Hepatocyte (in vitro differentiated cells): ENCODE results near the gene FAM135A. TPM values are rescaled to one million over a fixed set of nuclear protein-coding genes. Genes with fewer than 3 reads are reported as not detected.
"Not testable (repeated sequence)": the region's sequence is repeated elsewhere in the genome, so short reads cannot be mapped to it uniquely, and the experiment has no call there.

Source experiments
- DNase-seq: peaks from one replicate; pipeline ENCODE4 v3.0.0-alpha.2; 2016; ENCODE audit warnings: low spot score
- H2AFZ ChIP-seq: fragments of 200-600 bp; sonication (generic); 2 replicates; pipeline ENCODE4 v1.6.0; 2016; ENCODE audit warnings: antibody characterized with exemption, mild to moderate bottlenecking
- H3K27ac ChIP-seq: fragments of 200-600 bp; sonication (generic); 2 replicates; pipeline ENCODE4 v1.5.1; 2016; ENCODE audit warnings: mild to moderate bottlenecking
- H3K27me3 ChIP-seq: fragments of 200-600 bp; sonication (generic); 2 replicates; pipeline ENCODE4 v1.6.1; 2016
- H3K36me3 ChIP-seq: fragments of 200-600 bp; sonication (generic); replicated peaks from 2 replicates; pipeline ENCODE4 v1.5.1; 2016; ENCODE audit warnings: low read depth; ENCODE audit not compliant: insufficient read depth
- H3K4me1 ChIP-seq: fragments of 200-600 bp; sonication (generic); 2 replicates; pipeline ENCODE4 v1.5.1; 2016; ENCODE audit warnings: mild to moderate bottlenecking, moderate library complexity; ENCODE audit not compliant: insufficient read depth
- H3K4me2 ChIP-seq: fragments of 200-600 bp; sonication (generic); 2 replicates; pipeline ENCODE4 v1.6.0; 2016
- H3K4me3 ChIP-seq: fragments of 200-600 bp; sonication (generic); 2 replicates; pipeline ENCODE4 v1.5.1; 2016; ENCODE audit warnings: mild to moderate bottlenecking
- H3K79me2 ChIP-seq: fragments of 200-600 bp; sonication (generic); 2 replicates; pipeline ENCODE4 v1.6.0; 2017; ENCODE audit warnings: mild to moderate bottlenecking
- H3K9me2 ChIP-seq: fragments of 200-600 bp; sonication (generic); replicated peaks from 2 replicates; pipeline ENCODE4 v1.6.0; 2017; ENCODE audit warnings: mild to moderate bottlenecking; ENCODE audit not compliant: insufficient read depth
- H3K9me3 ChIP-seq: fragments of 200-600 bp; sonication (generic); 2 replicates; pipeline ENCODE4 v1.5.1; 2016; ENCODE audit warnings: low read depth, mild to moderate bottlenecking
- H4K20me1 ChIP-seq: fragments of 200-600 bp; sonication (generic); 2 replicates; pipeline ENCODE4 v1.6.0; 2016; ENCODE audit warnings: mild to moderate bottlenecking; ENCODE audit not compliant: insufficient read depth, poor library complexity, severe bottlenecking
- EZH2 ChIP-seq: fragments of 200-600 bp; sonication (generic); IDR thresholded peaks from 2 replicates; pipeline ENCODE4 v1.6.1; 2016; ENCODE audit warnings: antibody characterized with exemption, mild to moderate bottlenecking, borderline replicate concordance
- EZH2phosphoT487 ChIP-seq: fragments of 200-600 bp; sonication (generic); IDR thresholded peaks from one replicate; pipeline ENCODE4 v1.6.1; 2018; ENCODE audit warnings: antibody characterized with exemption, mild to moderate bottlenecking, low read depth, moderate library complexity; ENCODE audit not compliant: unreplicated experiment, severe bottlenecking
- WGBS: methylation state at CpG from one replicate; pipeline ENCODE4 v1.1.6; 2016; ENCODE audit warnings: low lambda C conversion rate; ENCODE audit errors: missing lambda C conversion rate; 5-methylcytosine and 5-hydroxymethylcytosine counted together
- polyA plus RNA-seq: library from polyadenylated mRNA; unstranded; fragments of >200 nt; fragmentation: Nextera tagmentation; extraction: Ambion mirVana; gene quantifications from 2 replicates; pipeline ENCODE4 v1.2.1, GENCODE V29; 2016
- total RNA-seq: library from RNA; depleted of rRNA; stranded (reverse); fragments of >200 nt; gene quantifications from 2 replicates; pipeline ENCODE4 v1.2.3, GENCODE V29; 2014
- TF ChIP-seq, protein P1 (sequence below): fragments of 200-600 bp; sonication (generic); IDR thresholded peaks from 2 replicates; pipeline ENCODE4 v1.5.1; 2016; ENCODE audit warnings: antibody characterized with exemption, mild to moderate bottlenecking; ENCODE audit not compliant: poor library complexity

The FAM135A gene
- total and polyA plus RNA-seq, 2 experiments from 2014 or later: 19.0 to 78.4 TPM

- no peak for DNase-seq
- Histone ChIP-seq H3K36me3 (no peaks in the 10 kb centered on the region), H3K4me1 (no peaks in the 10 kb centered on the region), H3K9me2 (no peaks in the 10 kb centered on the region), H4K20me1 (no peaks in the 10 kb centered on the region), H3K27me3 (no peaks in the 10 kb centered on the region), H2AFZ (no peak overlapping the region), H3K79me2 (peaks cover 13% of the 10 kb centered on the region), H3K4me3 (no peak overlapping the region), H3K9me3 (no peaks in the 10 kb centered on the region), H3K4me2 (no peak overlapping the region), H3K27ac (no peak overlapping the region)
- TF ChIP-seq EZH2phosphoT487: no peak
- 97% methylated on average over 2 of the region's 2 CpGs for WGBS
These were observed 45.9 kb downstream of the FAM135A start for GRCh38 chr6:70459235-70459634.

DNA sequence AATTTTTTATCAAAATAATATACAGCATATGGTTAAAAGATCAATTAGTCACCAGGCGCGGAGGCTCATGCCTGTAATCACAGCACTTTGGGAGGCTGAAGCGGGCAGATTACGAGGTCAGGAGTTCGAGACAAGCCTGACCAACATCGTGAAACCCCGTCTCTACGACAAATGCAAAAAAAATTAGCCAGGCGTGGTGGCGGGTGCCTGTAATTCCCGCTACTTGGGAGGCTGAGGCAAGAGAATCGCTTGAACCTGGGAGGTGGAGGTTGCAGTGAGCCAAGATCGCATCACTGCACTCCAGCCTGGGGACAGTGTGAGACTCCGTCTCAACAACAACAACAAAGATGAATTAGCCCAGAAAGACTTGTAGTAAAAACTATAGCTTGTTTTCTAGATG lies 46.4 kb downstream of the FAM135A start:
- H3K4me1 ChIP-seq, H4K20me1 ChIP-seq: not testable (repeated sequence)
- WGBS: 97% methylated on average over 14 of the region's 14 CpGs

GRCh38 chr6:70470016-70470415 lies 56.7 kb downstream of the FAM135A start:
- H4K20me1 ChIP-seq: no peaks in the 10 kb centered on the region
- H3K9me2 ChIP-seq: no peaks in the 10 kb centered on the region
- no peak for TF ChIP-seq EZH2
- TF ChIP-seq, protein P1, sequence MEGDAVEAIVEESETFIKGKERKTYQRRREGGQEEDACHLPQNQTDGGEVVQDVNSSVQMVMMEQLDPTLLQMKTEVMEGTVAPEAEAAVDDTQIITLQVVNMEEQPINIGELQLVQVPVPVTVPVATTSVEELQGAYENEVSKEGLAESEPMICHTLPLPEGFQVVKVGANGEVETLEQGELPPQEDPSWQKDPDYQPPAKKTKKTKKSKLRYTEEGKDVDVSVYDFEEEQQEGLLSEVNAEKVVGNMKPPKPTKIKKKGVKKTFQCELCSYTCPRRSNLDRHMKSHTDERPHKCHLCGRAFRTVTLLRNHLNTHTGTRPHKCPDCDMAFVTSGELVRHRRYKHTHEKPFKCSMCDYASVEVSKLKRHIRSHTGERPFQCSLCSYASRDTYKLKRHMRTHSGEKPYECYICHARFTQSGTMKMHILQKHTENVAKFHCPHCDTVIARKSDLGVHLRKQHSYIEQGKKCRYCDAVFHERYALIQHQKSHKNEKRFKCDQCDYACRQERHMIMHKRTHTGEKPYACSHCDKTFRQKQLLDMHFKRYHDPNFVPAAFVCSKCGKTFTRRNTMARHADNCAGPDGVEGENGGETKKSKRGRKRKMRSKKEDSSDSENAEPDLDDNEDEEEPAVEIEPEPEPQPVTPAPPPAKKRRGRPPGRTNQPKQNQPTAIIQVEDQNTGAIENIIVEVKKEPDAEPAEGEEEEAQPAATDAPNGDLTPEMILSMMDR: no peak
- no peaks in the 10 kb centered on the region for H3K36me3 ChIP-seq
- no peaks in the 10 kb centered on the region for H3K4me1 ChIP-seq
- no peak overlapping the region for H3K4me3 ChIP-seq
- no peak overlapping the region for H3K4me2 ChIP-seq
- H2AFZ ChIP-seq: no peak overlapping the region
- H3K9me3 ChIP-seq: no peaks in the 10 kb centered on the region
- no peak for DNase-seq
- H3K27me3 ChIP-seq: no peaks in the 10 kb centered on the region
- no peaks in the 10 kb centered on the region for H3K79me2 ChIP-seq
- H3K27ac ChIP-seq: no peak overlapping the region

More for the DNA sequence above, 46.4 kb downstream of the FAM135A start:
- H2AFZ ChIP-seq, H3K27ac ChIP-seq, H3K9me3 ChIP-seq, H3K4me2 ChIP-seq, H3K36me3 ChIP-seq, H3K4me3 ChIP-seq, DNase-seq, H3K9me2 ChIP-seq, H3K27me3 ChIP-seq: not testable (repeated sequence)
- H3K79me2 ChIP-seq: peaks cover 13% of the 10 kb centered on the region

DNA sequence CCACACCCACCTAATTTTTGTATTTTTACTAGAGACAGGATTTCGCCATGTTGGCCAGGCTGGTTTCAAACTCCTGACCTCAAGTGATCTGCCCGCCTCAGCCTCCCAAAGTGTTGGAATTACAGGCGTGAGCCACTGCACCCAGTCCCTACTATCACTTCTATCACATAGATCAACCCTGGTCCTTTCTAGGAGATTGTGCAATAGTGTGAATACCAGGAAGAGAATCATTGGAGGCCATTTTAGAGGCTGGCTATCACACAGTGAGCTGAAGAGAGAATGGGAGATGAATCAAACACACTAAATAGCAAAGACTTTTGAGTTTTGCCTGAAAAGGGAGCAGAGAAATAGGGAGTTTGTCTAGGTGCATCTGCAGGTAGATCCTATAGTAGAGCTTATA lies 57.2 kb downstream of the FAM135A start:
- not testable (repeated sequence) for H4K20me1 ChIP-seq, H3K9me2 ChIP-seq, H3K4me3 ChIP-seq, H3K4me1 ChIP-seq, H3K4me2 ChIP-seq, H3K36me3 ChIP-seq, H3K27me3 ChIP-seq, H3K79me2 ChIP-seq, H3K9me3 ChIP-seq, DNase-seq, H3K27ac ChIP-seq, H2AFZ ChIP-seq
- WGBS: 100% methylated on average over 3 of the region's 3 CpGs

DNA sequence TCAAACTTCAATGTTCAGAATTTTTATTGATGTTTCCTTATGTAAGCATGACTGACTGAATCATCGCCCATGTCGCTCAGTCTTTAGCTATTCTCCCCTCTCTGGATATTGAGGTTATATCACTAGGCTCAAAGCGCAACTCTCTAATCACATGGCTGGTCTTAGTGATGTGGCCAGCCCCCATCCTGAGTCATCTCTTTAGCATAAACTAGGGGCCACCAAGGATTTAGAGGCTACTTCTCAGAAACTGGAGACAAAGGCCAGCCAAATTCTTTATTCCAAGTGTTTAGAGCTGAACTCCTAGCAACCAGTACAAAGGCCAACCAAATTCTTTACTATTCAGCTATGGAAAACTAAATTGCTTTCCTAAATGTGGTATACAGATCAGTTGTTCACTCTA lies 61.4 kb downstream of the FAM135A start:
- Histone ChIP-seq H3K9me3 (no peaks in the 10 kb centered on the region), H3K4me1 (no peaks in the 10 kb centered on the region), H3K27ac (peak overlapping the region; percentile 16), H3K27me3 (no peaks in the 10 kb centered on the region), H4K20me1 (no peaks in the 10 kb centered on the region), H3K4me3 (no peak overlapping the region), H3K4me2 (no peak overlapping the region), H3K79me2 (no peaks in the 10 kb centered on the region), H3K36me3 (no peaks in the 10 kb centered on the region), H2AFZ (no peak overlapping the region), H3K9me2 (no peaks in the 10 kb centered on the region)
- 81% methylated on average over 3 of the region's 3 CpGs for WGBS
- TF ChIP-seq EZH2 (no peak), EZH2phosphoT487 (no peak)
- DNase-seq: peak; percentile 28
